Measurements from ENCODE around the gene DAPL1.

- TF ChIP-seq, protein P1, sequence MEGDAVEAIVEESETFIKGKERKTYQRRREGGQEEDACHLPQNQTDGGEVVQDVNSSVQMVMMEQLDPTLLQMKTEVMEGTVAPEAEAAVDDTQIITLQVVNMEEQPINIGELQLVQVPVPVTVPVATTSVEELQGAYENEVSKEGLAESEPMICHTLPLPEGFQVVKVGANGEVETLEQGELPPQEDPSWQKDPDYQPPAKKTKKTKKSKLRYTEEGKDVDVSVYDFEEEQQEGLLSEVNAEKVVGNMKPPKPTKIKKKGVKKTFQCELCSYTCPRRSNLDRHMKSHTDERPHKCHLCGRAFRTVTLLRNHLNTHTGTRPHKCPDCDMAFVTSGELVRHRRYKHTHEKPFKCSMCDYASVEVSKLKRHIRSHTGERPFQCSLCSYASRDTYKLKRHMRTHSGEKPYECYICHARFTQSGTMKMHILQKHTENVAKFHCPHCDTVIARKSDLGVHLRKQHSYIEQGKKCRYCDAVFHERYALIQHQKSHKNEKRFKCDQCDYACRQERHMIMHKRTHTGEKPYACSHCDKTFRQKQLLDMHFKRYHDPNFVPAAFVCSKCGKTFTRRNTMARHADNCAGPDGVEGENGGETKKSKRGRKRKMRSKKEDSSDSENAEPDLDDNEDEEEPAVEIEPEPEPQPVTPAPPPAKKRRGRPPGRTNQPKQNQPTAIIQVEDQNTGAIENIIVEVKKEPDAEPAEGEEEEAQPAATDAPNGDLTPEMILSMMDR (IDR thresholded peaks at IDR 0.05; ENCODE audit: low read depth, low read length), result no peak
- no peak for TF ChIP-seq EZH2phosphoT487 (IDR thresholded peaks at IDR 0.05; ENCODE audit: low read depth)
Measured at GRCh38 chr2:158781353-158781961, 13.7 kb upstream of the DAPL1 start.

Data from OCI-LY3 (cell line).